ENCODE results near the gene ATP6V1E1. TPM values are rescaled to one million over a fixed set of nuclear protein-coding genes. Genes with fewer than 3 reads are reported as not detected.
"Not testable (repeated sequence)": the region's sequence is repeated elsewhere in the genome, so short reads cannot be mapped to it uniquely, and the experiment has no call there.

The ATP6V1E1 gene
- 100 to 1,000 TPM; 109 to 157 (median 122) TPM for total RNA-seq

- peak; percentile 98 for ATAC-seq (ENCODE audit: low FRiP score)
- DNase-seq (ENCODE audit: low spot score): peak; percentile 90
- TF ChIP-seq CTCF (IDR thresholded peaks at IDR 0.05): no peak
These were observed at the start of gene ATP6V1E1 for GRCh38 chr22:17628406-17629172. TSS of gene ATP6V1E1 (minus strand) at chr22:17628749. CDS start at chr22:17628635, 114 bp downstream.

DNA sequence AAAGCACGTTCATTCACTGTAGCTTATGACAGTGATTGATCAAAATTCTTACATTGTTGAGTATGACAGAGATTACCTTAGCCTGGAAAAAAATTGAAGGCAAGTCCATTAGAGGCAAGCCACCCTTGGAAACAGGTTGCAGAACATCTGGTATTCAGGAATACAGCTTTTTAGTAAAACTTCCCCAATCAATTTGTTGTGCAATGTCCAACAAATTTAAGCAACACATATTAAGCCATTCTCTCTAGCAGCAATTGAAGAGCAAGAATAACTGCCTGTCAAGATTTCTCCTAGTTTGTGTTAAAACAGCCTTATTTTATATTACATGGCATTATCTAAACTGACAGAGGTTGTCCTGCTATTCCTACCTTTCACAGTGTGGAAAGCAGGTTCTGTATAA is 47.0 kb upstream of the ATP6V1E1 start:
- ATAC-seq (ENCODE audit: low FRiP score) (no peak), DNase-seq (ENCODE audit: low spot score) (no peak)
- no peak for TF ChIP-seq CTCF (IDR thresholded peaks at IDR 0.05)

GRCh38 chr22:17674152-17674551 is 45.6 kb upstream of the ATP6V1E1 start:
- no peak for ATAC-seq (ENCODE audit: low FRiP score)
- no peak for DNase-seq (ENCODE audit: low spot score)
- no peak for TF ChIP-seq CTCF (IDR thresholded peaks at IDR 0.05)

- ATAC-seq (ENCODE audit: low FRiP score): no peak
- no peak for TF ChIP-seq CTCF (IDR thresholded peaks at IDR 0.05)
- DNase-seq (ENCODE audit: low spot score): no peak
These were observed 44.0 kb upstream of the ATP6V1E1 start for GRCh38 chr22:17672417-17672991.

GRCh38 chr22:17671521-17672092 is 43.1 kb upstream of the ATP6V1E1 start:
- ATAC-seq (ENCODE audit: low FRiP score); DNase-seq (ENCODE audit: low spot score): not testable (repeated sequence)

DNA sequence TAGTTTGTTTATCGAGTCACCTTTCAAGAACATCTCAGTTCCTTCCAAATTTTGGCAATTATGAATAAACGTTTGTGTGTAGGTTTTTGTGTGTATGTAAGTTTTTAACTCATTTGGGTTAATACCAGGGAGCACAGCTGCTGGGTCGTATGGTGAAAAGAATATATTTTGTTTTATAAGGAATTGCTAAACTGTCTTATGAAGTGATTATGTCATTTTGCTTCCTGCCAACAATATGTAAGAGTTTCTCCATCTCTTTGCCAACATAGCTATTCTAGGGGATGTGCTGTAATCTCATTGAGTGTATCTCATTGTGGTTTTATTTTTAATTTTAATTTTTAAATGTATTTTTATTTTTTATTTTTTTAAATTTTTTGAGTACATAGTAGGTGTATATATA is 37.3 kb upstream of the ATP6V1E1 start:
- DNase-seq (ENCODE audit: low spot score): no peak

More for the DNA sequence above, 37.3 kb upstream of the ATP6V1E1 start:
- no peak for TF ChIP-seq CTCF (IDR thresholded peaks at IDR 0.05)
- ATAC-seq (ENCODE audit: low FRiP score): no peak

Measured in omental fat pad (tissue), 4 donors.